ENCODE results near the gene CD58. TPM values are rescaled to one million over a fixed set of nuclear protein-coding genes. Genes with fewer than 3 reads are reported as not detected.

The CD58 gene
- total RNA-seq, 1 donor, result 23.5 TPM

- H2AFZ ChIP-seq (ENCODE audit: low read length), result no peak overlapping the region
- peaks cover 35% of the 10 kb centered on the region for H3K4me1 ChIP-seq (ENCODE audit: insufficient read depth, low read length)
- H3K79me2 ChIP-seq (ENCODE audit: insufficient read depth, low read length), result no peaks in the 10 kb centered on the region
- no peak for TF ChIP-seq CTCF (IDR thresholded peaks at IDR 0.05; ENCODE audit: extremely low read depth, low read depth, low read length)
- no peaks in the 10 kb centered on the region for H3K36me3 ChIP-seq (ENCODE audit: insufficient read depth, low read length)
- no peaks in the 10 kb centered on the region for H4K20me1 ChIP-seq (ENCODE audit: insufficient read depth, low read length)
- H3K4me3 ChIP-seq (ENCODE audit: insufficient read depth, low read length), result no peak overlapping the region
- no peaks in the 10 kb centered on the region for H3K27me3 ChIP-seq (ENCODE audit: insufficient read depth, low read length)
- no peak for DNase-seq (ENCODE audit: insufficient read length, low spot score, missing footprints)
- no peak overlapping the region for H3K4me2 ChIP-seq (ENCODE audit: insufficient read depth, low read length)
- no peak overlapping the region for H3K27ac ChIP-seq (ENCODE audit: low read depth, low read length)
- H3K9me3 ChIP-seq (ENCODE audit: low read depth, low read length), result no peaks in the 10 kb centered on the region
These were observed 83.2 kb downstream of the CD58 start for GRCh38 chr1:116487583-116487982.

- no peak overlapping the region for H3K4me3 ChIP-seq (ENCODE audit: insufficient read depth, low read length)
- H3K36me3 ChIP-seq (ENCODE audit: insufficient read depth, low read length), result no peaks in the 10 kb centered on the region
- H3K4me1 ChIP-seq (ENCODE audit: insufficient read depth, low read length), result peaks cover 30% of the 10 kb centered on the region
- DNase-seq (ENCODE audit: insufficient read length, low spot score, missing footprints), result no peak
- H3K9me3 ChIP-seq (ENCODE audit: low read depth, low read length), result no peaks in the 10 kb centered on the region
- no peaks in the 10 kb centered on the region for H3K27me3 ChIP-seq (ENCODE audit: insufficient read depth, low read length)
- H3K79me2 ChIP-seq (ENCODE audit: insufficient read depth, low read length), result no peaks in the 10 kb centered on the region
- H3K4me2 ChIP-seq (ENCODE audit: insufficient read depth, low read length), result no peak overlapping the region
- no peak overlapping the region for H2AFZ ChIP-seq (ENCODE audit: low read length)
- H3K27ac ChIP-seq (ENCODE audit: low read depth, low read length), result no peak overlapping the region
- TF ChIP-seq CTCF (IDR thresholded peaks at IDR 0.05; ENCODE audit: extremely low read depth, low read depth, low read length), result no peak
- no peaks in the 10 kb centered on the region for H4K20me1 ChIP-seq (ENCODE audit: insufficient read depth, low read length)
These were observed 83.8 kb downstream of the CD58 start for GRCh38 chr1:116487031-116487430.

- H4K20me1 ChIP-seq (ENCODE audit: insufficient read depth, low read length), result no peaks in the 10 kb centered on the region
- H2AFZ ChIP-seq (ENCODE audit: low read length), result no peak overlapping the region
- TF ChIP-seq CTCF (IDR thresholded peaks at IDR 0.05; ENCODE audit: extremely low read depth, low read depth, low read length), result no peak
- no peaks in the 10 kb centered on the region for H3K27me3 ChIP-seq (ENCODE audit: insufficient read depth, low read length)
- no peak overlapping the region for H3K4me3 ChIP-seq (ENCODE audit: insufficient read depth, low read length)
- no peaks in the 10 kb centered on the region for H3K9me3 ChIP-seq (ENCODE audit: low read depth, low read length)
- no peak overlapping the region for H3K27ac ChIP-seq (ENCODE audit: low read depth, low read length)
- H3K36me3 ChIP-seq (ENCODE audit: insufficient read depth, low read length), result no peaks in the 10 kb centered on the region
- DNase-seq (ENCODE audit: insufficient read length, low spot score, missing footprints), result no peak
- H3K79me2 ChIP-seq (ENCODE audit: insufficient read depth, low read length), result no peaks in the 10 kb centered on the region
- H3K4me1 ChIP-seq (ENCODE audit: insufficient read depth, low read length), result peaks cover 30% of the 10 kb centered on the region
- H3K4me2 ChIP-seq (ENCODE audit: insufficient read depth, low read length), result no peak overlapping the region
These were observed 84.4 kb downstream of the CD58 start for GRCh38 chr1:116486424-116486823.

- H3K4me2 ChIP-seq (ENCODE audit: insufficient read depth, low read length), result no peak overlapping the region
- peaks cover 2% of the 10 kb centered on the region for H3K27me3 ChIP-seq (ENCODE audit: insufficient read depth, low read length)
- no peaks in the 10 kb centered on the region for H3K36me3 ChIP-seq (ENCODE audit: insufficient read depth, low read length)
- no peaks in the 10 kb centered on the region for H4K20me1 ChIP-seq (ENCODE audit: insufficient read depth, low read length)
- TF ChIP-seq CTCF (IDR thresholded peaks at IDR 0.05; ENCODE audit: extremely low read depth, low read depth, low read length), result no peak
- H3K9me3 ChIP-seq (ENCODE audit: low read depth, low read length), result no peaks in the 10 kb centered on the region
- no peak for DNase-seq (ENCODE audit: insufficient read length, low spot score, missing footprints)
- no peak overlapping the region for H2AFZ ChIP-seq (ENCODE audit: low read length)
- H3K27ac ChIP-seq (ENCODE audit: low read depth, low read length), result no peak overlapping the region
- no peaks in the 10 kb centered on the region for H3K79me2 ChIP-seq (ENCODE audit: insufficient read depth, low read length)
- H3K4me1 ChIP-seq (ENCODE audit: insufficient read depth, low read length), result peaks cover 30% of the 10 kb centered on the region
- H3K4me3 ChIP-seq (ENCODE audit: insufficient read depth, low read length), result no peak overlapping the region
These were observed 84.8 kb downstream of the CD58 start for GRCh38 chr1:116485976-116486375.

Measured in osteoblast (primary cell).